K562 (cell line): ENCODE results near the gene RAB6B. TPM values are rescaled to one million over a fixed set of nuclear protein-coding genes. Genes with fewer than 3 reads are reported as not detected.

Experiments used
- ATAC-seq: fragments of 200-7000 bp; cut with Tn5 transposase; 3 replicates; pipeline ENCODE4 v1.9.1; 2020; ENCODE audit warnings: moderate library complexity
- BruUV-seq: library from RNA; stranded (reverse); fragments of 400-500 nt; replicated peaks from 2 replicates; lab custom pipeline; 2021; lab: Mats Ljungman, UMichigan
- CTCF ChIA-PET: fragments of 300-600 bp; formaldehyde crosslinking; extraction: SDS; loops from one replicate; lab custom pipeline; 2021; ENCODE audit warnings: low intra/inter-chr PET ratio; lab: Yijun Ruan, JAX
- POLR2A ChIA-PET: fragments of 300-600, 350-650 bp; sonication (Branson Sonifier 250); formaldehyde crosslinking; extraction: SDS; loops from one replicate; lab custom pipeline; 2021; ENCODE audit warnings: antibody characterized with exemption, inconsistent platforms; lab: Yijun Ruan, JAX
- DNase-seq, 4 experiments: peaks; one replicate each; pipeline versions ENCODE4 v3.0.0 to v3.0.0-alpha.2; 2011 to 2018; ENCODE audit warnings: low spot score in 3 of 4, mixed read lengths in 3 of 4; ENCODE audit errors: extremely low read depth in 1 of 4
- FAIRE-seq: peaks from 2 replicates; lab custom pipeline; 2011; peaks lifted over from hg19 to GRCh38; lab: Jason Lieb, UNC
- H2AFZ ChIP-seq: 2 replicates; pipeline ENCODE4 v1.6.0; 2011; ENCODE audit warnings: low read depth, low read length, control low read depth, inconsistent platforms
- H3K27ac ChIP-seq: fragments of 200-600 bp; 3 replicates; pipeline ENCODE4 v1.8.0; 2011; ENCODE audit warnings: low read depth, mild to moderate bottlenecking, control low read depth, inconsistent platforms, low read length, moderate library complexity, mixed read lengths; ENCODE audit errors: extremely low read depth
- H3K27me3 ChIP-seq, 2 experiments: fragments of 300-600 bp in 1 of 2; 2 replicates in 1 of 2; 3 replicates in 1 of 2; pipeline versions ENCODE4 v1.6.0 to v1.8.0; 2011; ENCODE audit warnings: inconsistent platforms in 2 of 2, low read length in 2 of 2, mild to moderate bottlenecking in 1 of 2, mixed read lengths in 1 of 2, moderate library complexity in 1 of 2; ENCODE audit not compliant: control insufficient read depth in 2 of 2, insufficient read depth in 2 of 2
- H3K36me3 ChIP-seq: fragments of 300-600 bp; 3 replicates; pipeline ENCODE4 v1.8.0; 2011; ENCODE audit warnings: mild to moderate bottlenecking, low read length, inconsistent platforms; ENCODE audit not compliant: control insufficient read depth, insufficient read depth
- H3K4me1 ChIP-seq, 2 experiments: fragments of 200-600 bp in 1 of 2; replicated peaks in 1 of 2; 2 replicates in 1 of 2; 3 replicates in 1 of 2; pipeline versions ENCODE4 v1.5.1 to v1.8.0; 2011; ENCODE audit warnings: inconsistent platforms in 2 of 2, low read length in 2 of 2, mild to moderate bottlenecking in 1 of 2, mixed read lengths in 1 of 2, moderate library complexity in 1 of 2; ENCODE audit not compliant: control insufficient read depth in 2 of 2, insufficient read depth in 2 of 2
- H3K4me2 ChIP-seq: 2 replicates; pipeline ENCODE4 v1.6.1; 2011; ENCODE audit warnings: low read length, control low read depth, inconsistent platforms, mixed read lengths; ENCODE audit not compliant: insufficient read depth
- H3K4me3 ChIP-seq: fragments of 200-600 bp; sonication (generic), shearing (Covaris generic); 2 replicates; pipeline ENCODE4 v1.5.1; 2016; ENCODE audit warnings: control low read depth, inconsistent platforms
- H3K79me2 ChIP-seq: fragments of 200-600 bp; 3 replicates; pipeline ENCODE4 v1.8.0; 2011; ENCODE audit warnings: low read length, inconsistent platforms; ENCODE audit not compliant: control insufficient read depth, insufficient read depth
- H3K9ac ChIP-seq, 2 experiments: 2 replicates each; pipeline versions ENCODE4 v1.6.0 to v1.6.1; 2011; ENCODE audit warnings: low read depth in 2 of 2, low read length in 2 of 2, control low read depth in 1 of 2, inconsistent platforms in 1 of 2, mild to moderate bottlenecking in 1 of 2, mixed read lengths in 1 of 2; ENCODE audit not compliant: insufficient read depth in 1 of 2
- H3K9me1 ChIP-seq: one replicate; pipeline ENCODE4 v1.6.0; 2011; ENCODE audit warnings: inconsistent platforms, mild to moderate bottlenecking, low read length, moderate library complexity; ENCODE audit not compliant: control insufficient read depth, insufficient read depth
- H3K9me3 ChIP-seq: replicated peaks from 2 replicates; pipeline ENCODE4 v1.5.1; 2011; ENCODE audit warnings: low read depth, low read length, inconsistent platforms; ENCODE audit not compliant: control insufficient read depth, insufficient read depth
- H4K20me1 ChIP-seq: replicated peaks from 2 replicates; pipeline ENCODE4 v1.6.1; 2011; ENCODE audit warnings: low read length, inconsistent platforms, mixed read lengths; ENCODE audit not compliant: control insufficient read depth, insufficient read depth
- GABPB1 ChIP-seq: sonication (generic); formaldehyde crosslinking; IDR thresholded peaks from 2 replicates; pipeline ENCODE4 v1.8.0; 2022; ENCODE audit warnings: mild to moderate bottlenecking, missing genetic modification reagents
- HDAC6 ChIP-seq: IDR thresholded peaks from 2 replicates; pipeline ENCODE4 v1.6.1; 2012; ENCODE audit warnings: low read depth, mild to moderate bottlenecking, control low read depth, inconsistent platforms, low read length, moderate library complexity
- HEY1 ChIP-seq: fragments of 250-450 bp; sonication (Bioruptor Pico); IDR thresholded peaks from 2 replicates; pipeline ENCODE4 v1.5.0; 2020; ENCODE audit warnings: mild to moderate bottlenecking, moderate library complexity, borderline replicate concordance
- HIVEP1 ChIP-seq: fragments of 250-450 bp; sonication (Bioruptor Pico); IDR thresholded peaks from 2 replicates; pipeline ENCODE4 v1.4.0; 2020; ENCODE audit warnings: mild to moderate bottlenecking
- JUND ChIP-seq, 2 experiments: IDR thresholded peaks; 2 replicates in 1 of 2; 3 replicates in 1 of 2; pipeline ENCODE4 v1.6.1; 2011; ENCODE audit warnings: borderline replicate concordance in 2 of 2, low read depth in 2 of 2, low read length in 2 of 2, improper control_type of control experiment in 1 of 2, missing biosample characterization in 1 of 2, missing genetic modification characterization in 1 of 2, missing genetic modification reagents in 1 of 2
- POLR2H ChIP-seq: IDR thresholded peaks from 2 replicates; pipeline ENCODE4 v1.6.1; 2016; ENCODE audit warnings: missing genetic modification characterization, low read depth, mild to moderate bottlenecking, control low read depth, missing compliant biosample characterization, moderate library complexity
- PYGO2 ChIP-seq: fragments of 450-650 bp; IDR thresholded peaks from 2 replicates; pipeline ENCODE4 v1.6.1; 2016; ENCODE audit warnings: mild to moderate bottlenecking, missing genetic modification characterization, moderate library complexity, missing compliant biosample characterization
- RBM25 ChIP-seq: fragments of 200-400 bp; formaldehyde crosslinking; IDR thresholded peaks from 2 replicates; pipeline ENCODE4 v1.6.1; 2018; ENCODE audit warnings: low read length, low read depth, moderate library complexity; ENCODE audit not compliant: severe bottlenecking
- TCF7L2 ChIP-seq: fragments of 150-350 bp; IDR thresholded peaks from 2 replicates; pipeline ENCODE4 v1.6.1; 2016; ENCODE audit warnings: low read depth, mild to moderate bottlenecking, low read length, moderate library complexity
- ZBTB9 ChIP-seq: fragments of 450-650 bp; formaldehyde crosslinking; IDR thresholded peaks from 2 replicates; pipeline ENCODE4 v1.4.0; 2020; ENCODE audit warnings: mild to moderate bottlenecking, moderate library complexity
- ZHX1 ChIP-seq: fragments of 150-350 bp; conservative IDR thresholded peaks from 2 replicates; pipeline ENCODE4 v1.6.1; 2014; ENCODE audit warnings: low read length
- ZKSCAN1 ChIP-seq: fragments of 150-350 bp; IDR thresholded peaks from 2 replicates; pipeline ENCODE4 v1.6.1; 2016; ENCODE audit warnings: low read depth, low read length
- ZNF174 ChIP-seq: fragments of 250-450 bp; sonication (Bioruptor Pico); IDR thresholded peaks from 2 replicates; pipeline ENCODE4 v1.4.0; 2020; ENCODE audit warnings: mild to moderate bottlenecking
- ZNF277 ChIP-seq: fragments of 250-450 bp; sonication (Bioruptor Pico); IDR thresholded peaks from 2 replicates; pipeline ENCODE4 v1.8.0; 2022; ENCODE audit warnings: inconsistent platforms, mild to moderate bottlenecking, moderate library complexity, borderline replicate concordance
- ZNF639 ChIP-seq, 2 experiments: fragments of 200-800 bp in 1 of 2; sonication (Bioruptor generic) in 1 of 2; sonication (generic) in 1 of 2; formaldehyde crosslinking in 1 of 2; IDR thresholded peaks in 1 of 2; conservative IDR thresholded peaks in 1 of 2; 2 replicates each; pipeline versions ENCODE4 v1.5.0 to v1.6.1; 2016 to 2020; ENCODE audit warnings: missing compliant biosample characterization in 1 of 2, missing genetic modification characterization in 1 of 2, missing genetic modification reagents in 1 of 2
- ZNF785 ChIP-seq: fragments of 250-450 bp; sonication (Bioruptor Pico); IDR thresholded peaks from 2 replicates; pipeline ENCODE4 v1.4.0; 2020; ENCODE audit warnings: mild to moderate bottlenecking
- WGBS: fragments of 100-300 bp; shearing (Covaris generic); methylation state at CpG from one replicate; pipeline ENCODE4 v1.1.6; 2016; ENCODE audit warnings: low coverage, mixed read lengths; ENCODE audit not compliant: insufficient coverage; ENCODE audit errors: missing lambda C conversion rate; 5-methylcytosine and 5-hydroxymethylcytosine counted together
- in situ Hi-C: fragments of 300-500 bp; cut with MboI; formaldehyde crosslinking; loops from 4 replicates; pipeline ENCODE4 v1.15.0; 2018; ENCODE audit warnings: inconsistent platforms, mixed read lengths
- intact Hi-C: fragments of 100-400 bp; cut with micrococcal nuclease; formaldehyde crosslinking; loops from 2 replicates; pipeline ENCODE4 v1.14.2; 2022
- polyA plus RNA-seq, 8 experiments: library from polyadenylated mRNA; depleted of rRNA in 4 of 8; stranded (reverse) in 5 of 8; unstranded in 3 of 8; fragments of >200 nt; fragmentation: Nextera tagmentation in 2 of 8; fragmentation: Illumina TruSeq in 1 of 8; extraction: Ambion mirVana in 2 of 8; extraction: Trizol in 1 of 8; gene quantifications; 2 replicates each; pipeline versions ENCODE4 v1.2.1 to v1.2.3, GENCODE V29; 2011 to 2014; ENCODE audit warnings: inconsistent platforms in 1 of 8, missing spikeins in 1 of 8
- total RNA-seq, 7 experiments: library from RNA; depleted of rRNA in 6 of 7; stranded (reverse); fragments of >200 nt in 6 of 7; fragmentation: Illumina TruSeq in 2 of 7; extraction: Trizol in 2 of 7; gene quantifications; 2 replicates each; pipeline versions ENCODE4 v1.2.1 to v1.2.3, GENCODE V29; 2011 to 2021; ENCODE audit warnings: low replicate concordance in 1 of 7

RAB6B gene
- total and polyA plus RNA-seq, 9 of the 15 experiments (the other 6 are each of a cell fraction or from before 2014, with no cell fraction given) = 0.60 to 18.1 (median 1.5) TPM

- 17% methylated on average over 3 of the region's 3 CpGs for WGBS
- no peak for DNase-seq
- Histone ChIP-seq H3K9me3 (no peaks in the 10 kb centered on the region), H3K4me1 (peaks cover 0 to 5% of the 10 kb centered on the region in 2 experiments; a peak in 2 of 5 replicates), H3K9ac (no peak overlapping the region), H3K79me2 (no peaks in the 10 kb centered on the region), H3K27ac (no peak overlapping the region), H3K36me3 (peaks cover 4% of the 10 kb centered on the region; the same call in 1 of the 3 replicates), H3K4me2 (no peak overlapping the region), H2AFZ (no peak overlapping the region), H3K4me3 (no peak overlapping the region), H4K20me1 (no peaks in the 10 kb centered on the region), H3K27me3 (no peaks in the 10 kb centered on the region), H3K9me1 (no peaks in the 10 kb centered on the region)
- FAIRE-seq = no peak
- in situ Hi-C loops (no loop called here), intact Hi-C loops (loop anchor here (5.0 kb wide), 1 partner anchor 97 kb away; no protein-coding TSS in a partner anchor)
- ChIA-PET POLR2A (no interaction called here), CTCF (no interaction called here)
- ATAC-seq = no peak
- no TSS peak for BruUV-seq
- TF ChIP-seq HIVEP1 (CRISPR knock-in tag) (no peak), GABPB1 (CRISPR knock-in tag) (no peak), RBM25 (no peak), TCF7L2 (no peak), ZNF785 (CRISPR knock-in tag) (no peak), ZBTB9 (CRISPR knock-in tag) (no peak), ZNF174 (no peak), HDAC6 (no peak), JUND (IDR thresholded peaks at IDR 0.05; ENCODE audit: borderline replicate concordance, low read depth, low read length) (no peak), JUND (tag; IDR thresholded peaks at IDR 0.05; ENCODE audit: borderline replicate concordance, low read depth, low read length) (no peak), ZNF277 (no peak), ZKSCAN1 (no peak), ZNF639 (CRISPR knock-in tag; conservative IDR thresholded peaks at IDR 0.05 in 1 of 2, IDR thresholded peaks at IDR 0.05 in 1 of 2) (no peak), ZHX1 (no peak), HEY1 (CRISPR knock-in tag) (no peak), PYGO2 (no peak), POLR2H (tag) (no peak)
Observed at GRCh38 chr3:133830071-133830470, 65.6 kb downstream of the RAB6B start.
